GM18505 (cell line): Measurements from ENCODE around the gene UBE2D2.
"Not testable (repeated sequence)": the region's sequence is repeated elsewhere in the genome, so short reads cannot be mapped to it uniquely, and the experiment has no call there.

Experiments used
- ATAC-seq: cut with Tn5 transposase; IDR thresholded peaks from one replicate; pipeline ENCODE4 v1.9.1; 2021; ENCODE audit not compliant: unreplicated experiment
- POLR2A ChIP-seq: IDR thresholded peaks from 4 replicates; pipeline ENCODE4 v1.6.1; 2011; ENCODE audit warnings: borderline replicate concordance; ENCODE audit not compliant: insufficient read depth, insufficient read length; ENCODE audit errors: extremely low read depth

UBE2D2 gene

DNA sequence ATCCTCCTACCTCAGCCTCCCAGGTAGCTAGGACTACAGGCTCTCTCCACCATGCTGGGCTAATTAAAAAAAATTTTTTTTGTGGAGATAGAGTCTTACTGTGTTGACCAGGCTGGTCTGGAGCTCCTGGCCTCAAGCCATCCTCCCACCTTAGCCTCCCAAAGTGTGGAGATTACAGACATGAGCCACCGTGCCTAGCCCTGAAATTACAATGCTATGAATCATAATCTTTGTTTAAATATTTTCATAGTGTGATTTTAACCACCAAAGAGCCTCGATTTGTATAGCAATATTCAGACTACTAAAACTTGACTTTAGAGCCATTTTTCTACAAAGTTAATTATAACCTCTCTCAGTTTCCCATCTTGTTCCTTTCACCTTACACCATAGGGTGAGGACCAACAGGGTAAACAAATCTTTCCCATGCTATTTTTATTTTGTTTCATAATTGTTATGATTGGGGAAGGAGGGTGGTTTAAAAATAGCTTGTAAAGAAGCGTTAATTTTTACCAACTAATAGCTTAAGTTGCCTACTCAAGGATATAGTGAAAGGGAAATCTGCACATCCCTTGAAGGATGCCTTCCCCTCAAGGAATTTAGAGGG lies 32.7 kb downstream of the UBE2D2 start:
- TF ChIP-seq POLR2A = no peak
- ATAC-seq = no peak

DNA sequence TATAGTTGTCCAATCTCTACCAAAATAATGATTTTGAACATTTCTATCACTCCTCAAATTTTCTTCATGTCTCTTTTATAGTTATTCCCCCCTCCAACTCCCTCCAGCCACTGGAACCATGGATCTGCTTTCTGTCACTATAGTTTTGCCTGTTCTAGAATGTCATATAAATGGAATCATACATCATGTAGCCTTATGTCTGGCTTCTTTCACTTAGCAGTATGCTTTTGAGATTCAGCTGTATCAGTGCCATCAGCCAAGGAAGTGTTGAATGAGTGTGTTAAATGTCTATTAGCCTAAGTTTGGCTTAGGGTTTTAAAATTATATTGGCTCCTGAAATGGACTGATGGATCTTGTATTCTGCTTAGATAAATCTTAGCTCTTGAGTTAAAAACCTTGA lies 36.0 kb downstream of the UBE2D2 start:
- ATAC-seq = no peak
- no peak for TF ChIP-seq POLR2A

DNA sequence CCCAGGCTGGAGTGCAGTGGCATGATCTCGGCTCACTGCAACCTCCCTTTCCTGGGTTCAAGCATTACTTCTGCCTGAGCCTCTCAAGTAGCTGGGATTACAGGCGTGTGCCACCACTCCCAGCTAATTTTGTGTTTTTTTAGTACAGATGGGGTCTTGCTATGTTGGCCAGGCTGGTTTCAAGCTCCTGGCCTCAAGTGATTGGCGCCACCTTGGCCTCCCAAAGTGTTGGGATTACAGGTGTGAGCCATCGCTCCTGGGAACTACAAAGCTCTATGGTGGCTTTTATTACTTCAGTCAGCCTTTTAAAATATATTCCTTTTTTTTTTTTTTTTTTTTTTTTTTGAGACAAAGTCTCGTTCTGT lies 37.4 kb downstream of the UBE2D2 start:
- ATAC-seq = not testable (repeated sequence)

DNA sequence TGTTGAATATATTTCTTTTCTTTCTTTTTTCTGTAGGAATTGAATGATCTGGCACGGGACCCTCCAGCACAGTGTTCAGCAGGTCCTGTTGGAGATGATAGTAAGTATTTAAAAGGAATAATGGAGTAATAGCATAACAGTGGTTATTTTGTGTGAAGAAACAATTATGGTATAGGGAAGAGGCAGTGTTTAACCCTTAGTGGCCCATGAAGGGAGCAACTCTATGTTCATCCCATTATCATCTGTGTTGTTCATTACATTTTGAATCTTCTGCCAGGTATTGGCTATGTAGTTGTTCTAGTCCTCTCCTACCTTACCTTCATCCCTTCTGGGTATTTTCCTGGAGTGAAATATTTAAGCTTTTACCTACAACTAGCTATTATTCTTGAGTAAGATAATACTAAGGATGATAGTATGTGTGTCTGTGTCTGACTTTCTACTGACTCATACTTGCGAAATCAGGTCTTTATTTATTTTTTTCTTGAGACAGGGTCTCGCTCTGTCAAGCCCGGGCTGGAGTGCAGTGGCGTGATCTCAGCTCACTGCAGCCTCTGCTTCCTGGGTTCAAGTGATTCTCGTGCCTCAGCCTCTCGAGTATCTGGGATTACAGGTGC lies 39.3 kb downstream of the UBE2D2 start:
- no peak for ATAC-seq
- no peak for TF ChIP-seq POLR2A

DNA sequence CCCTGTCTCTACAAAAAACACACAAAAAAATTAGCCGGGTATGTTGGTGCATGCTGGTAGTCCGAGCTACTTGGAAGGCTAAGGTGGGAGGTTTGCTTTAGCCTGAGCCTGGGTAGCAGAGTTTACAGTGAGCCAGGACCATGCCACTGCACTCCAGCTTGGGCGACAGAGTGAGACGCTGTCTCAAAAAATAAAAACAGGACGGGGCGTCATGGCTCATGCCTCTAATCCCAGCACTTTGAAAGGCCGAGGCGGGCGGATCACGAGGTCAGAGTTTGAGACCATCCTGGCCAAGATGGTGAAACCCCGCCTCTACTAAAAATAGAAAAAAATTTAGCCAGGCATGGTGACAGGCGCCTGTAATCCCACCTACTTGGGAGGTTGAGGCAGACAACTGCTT lies 40.3 kb downstream of the UBE2D2 start:
- ATAC-seq = no peak
- TF ChIP-seq POLR2A = no peak

DNA sequence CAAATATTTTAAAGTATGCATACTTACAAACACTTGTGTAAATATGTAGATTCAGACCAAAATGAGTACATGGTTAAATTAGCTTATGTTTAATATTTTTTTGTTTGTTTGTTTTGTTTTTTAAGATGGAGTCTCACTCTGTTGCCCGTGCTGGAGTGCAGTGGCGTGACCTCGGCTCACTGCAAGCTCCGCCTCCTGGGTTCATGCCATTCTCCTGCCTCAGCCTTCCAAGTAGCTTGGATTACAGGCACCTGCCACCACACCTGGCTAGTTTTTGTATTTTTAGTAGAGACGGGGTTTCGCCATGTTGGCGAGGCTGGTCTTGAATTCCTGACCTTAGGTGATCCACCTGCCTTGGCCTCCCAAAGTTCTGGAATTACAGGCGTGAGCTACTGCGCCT lies 40.8 kb downstream of the UBE2D2 start:
- not testable (repeated sequence) for ATAC-seq

DNA sequence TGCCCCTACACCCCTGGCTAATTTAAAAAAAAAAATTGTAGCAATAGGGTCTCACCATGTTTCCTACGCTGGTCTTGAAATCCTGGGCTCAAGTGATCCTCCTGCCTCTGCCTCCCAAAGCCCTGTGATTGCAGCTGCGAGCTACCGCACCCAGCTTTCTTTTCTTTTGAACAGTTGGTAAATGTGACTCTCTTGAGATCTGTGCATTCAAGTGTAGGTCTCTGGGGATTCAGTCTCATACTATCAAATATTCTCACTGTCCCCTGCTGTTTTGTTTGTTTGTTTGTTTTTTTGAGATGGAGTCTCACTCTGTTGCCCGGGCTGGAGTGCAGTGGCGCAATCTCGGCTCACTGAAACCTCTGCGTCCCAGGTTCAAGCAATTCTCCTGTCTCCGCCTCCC lies 44.7 kb downstream of the UBE2D2 start:
- no peak for ATAC-seq
- no peak for TF ChIP-seq POLR2A

DNA sequence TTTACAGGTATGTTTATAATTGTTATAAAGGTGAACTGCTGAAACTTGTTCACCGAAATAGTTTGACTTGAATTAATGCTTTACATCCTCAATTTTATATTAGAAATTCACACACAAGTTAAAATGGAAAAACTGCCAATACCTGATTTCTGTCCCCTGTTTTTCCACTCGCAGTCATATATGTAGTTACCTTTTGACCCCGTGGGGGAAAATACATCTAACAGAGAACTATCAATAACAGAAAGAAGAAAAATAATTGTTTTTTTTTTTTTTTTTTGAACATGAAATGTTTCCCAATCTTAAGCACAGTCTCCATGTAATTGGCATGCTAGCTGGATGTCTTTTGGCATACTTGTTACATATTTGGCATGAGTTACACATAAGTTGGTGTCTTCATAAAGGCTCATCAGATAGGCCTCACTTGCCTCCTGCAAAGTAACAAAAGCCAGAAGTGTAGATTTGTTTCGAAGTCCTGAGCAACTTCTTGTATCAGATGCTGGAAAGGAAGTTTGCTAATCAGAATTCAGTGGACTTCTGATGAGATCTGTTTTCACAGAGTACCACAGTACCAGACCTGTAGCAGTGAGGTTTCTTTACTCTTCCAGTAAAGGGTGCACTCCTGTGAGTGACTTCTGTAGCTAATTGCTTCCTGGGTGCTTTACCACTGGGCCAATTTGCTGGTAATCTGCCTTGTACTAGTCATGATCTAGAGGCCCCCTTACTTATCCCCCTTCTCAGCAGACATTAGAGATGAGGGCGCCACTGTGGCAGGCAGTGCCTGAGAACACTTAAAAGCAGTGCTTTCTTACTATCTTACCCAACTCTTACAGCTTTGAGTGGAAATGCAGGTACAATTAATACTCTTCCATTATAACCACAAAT lies 50.8 kb downstream of the UBE2D2 start:
- no peak for ATAC-seq
- no peak for TF ChIP-seq POLR2A

DNA sequence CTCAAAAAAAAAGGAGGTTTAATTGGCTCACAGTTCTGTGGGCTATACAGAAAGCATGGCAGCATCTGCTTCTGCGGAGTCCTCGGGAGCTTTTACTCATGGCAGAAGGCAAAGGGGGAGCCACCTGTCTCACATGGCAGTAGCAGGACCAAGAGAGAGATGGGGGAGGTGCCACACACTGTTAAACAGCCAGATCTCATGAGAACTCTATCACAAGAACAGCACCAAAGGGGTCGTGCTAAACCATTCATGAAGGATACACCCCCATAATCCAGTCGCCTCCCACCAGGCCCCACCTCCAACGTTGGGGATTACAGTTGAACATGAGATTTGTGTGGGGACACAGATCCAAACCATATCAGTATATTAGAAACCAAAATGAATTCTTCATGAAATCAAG lies 58.7 kb downstream of the UBE2D2 start:
- no peak for TF ChIP-seq POLR2A
- no peak for ATAC-seq

DNA sequence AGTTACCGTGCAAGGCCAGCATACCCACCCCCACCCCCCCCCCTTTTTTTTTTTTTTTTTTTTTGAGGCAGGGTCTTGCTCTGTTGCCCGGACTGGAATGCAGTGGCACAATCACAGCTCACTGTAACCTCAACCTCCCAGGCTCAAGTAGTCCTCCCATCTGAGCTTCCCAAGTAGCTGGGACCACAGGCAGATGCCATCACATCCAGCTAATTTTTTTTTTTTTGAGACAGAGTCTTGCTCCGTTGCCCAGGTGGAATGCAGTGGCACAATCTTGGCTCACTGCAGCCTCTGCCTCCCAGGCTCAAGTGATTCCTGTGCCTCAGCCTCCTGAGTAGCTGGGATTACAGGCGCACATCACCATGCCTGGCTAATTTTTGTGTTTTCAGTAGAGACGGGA lies 64.3 kb downstream of the UBE2D2 start:
- ATAC-seq = not testable (repeated sequence)

DNA sequence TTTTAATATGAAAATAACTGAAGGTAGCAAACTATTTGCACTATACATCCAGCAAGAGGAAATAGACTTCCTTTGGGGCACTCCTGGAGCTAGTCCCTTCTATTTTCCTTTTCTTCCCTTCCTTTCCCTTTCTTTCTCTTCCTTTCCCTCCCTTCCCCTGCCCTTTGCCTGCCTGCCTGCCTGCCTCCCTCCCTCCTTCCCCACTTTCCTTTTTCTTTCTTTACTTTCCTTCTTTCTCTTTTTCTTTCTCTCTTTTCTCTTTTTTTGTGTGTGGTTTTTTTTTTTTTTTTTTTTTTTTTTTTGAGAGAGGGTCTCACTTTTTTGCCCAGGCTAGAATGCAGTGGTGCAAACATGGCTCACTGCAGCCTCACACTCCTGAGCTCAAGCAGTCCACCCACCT lies 69.7 kb downstream of the UBE2D2 start:
- ATAC-seq = no peak
- no peak for TF ChIP-seq POLR2A

DNA sequence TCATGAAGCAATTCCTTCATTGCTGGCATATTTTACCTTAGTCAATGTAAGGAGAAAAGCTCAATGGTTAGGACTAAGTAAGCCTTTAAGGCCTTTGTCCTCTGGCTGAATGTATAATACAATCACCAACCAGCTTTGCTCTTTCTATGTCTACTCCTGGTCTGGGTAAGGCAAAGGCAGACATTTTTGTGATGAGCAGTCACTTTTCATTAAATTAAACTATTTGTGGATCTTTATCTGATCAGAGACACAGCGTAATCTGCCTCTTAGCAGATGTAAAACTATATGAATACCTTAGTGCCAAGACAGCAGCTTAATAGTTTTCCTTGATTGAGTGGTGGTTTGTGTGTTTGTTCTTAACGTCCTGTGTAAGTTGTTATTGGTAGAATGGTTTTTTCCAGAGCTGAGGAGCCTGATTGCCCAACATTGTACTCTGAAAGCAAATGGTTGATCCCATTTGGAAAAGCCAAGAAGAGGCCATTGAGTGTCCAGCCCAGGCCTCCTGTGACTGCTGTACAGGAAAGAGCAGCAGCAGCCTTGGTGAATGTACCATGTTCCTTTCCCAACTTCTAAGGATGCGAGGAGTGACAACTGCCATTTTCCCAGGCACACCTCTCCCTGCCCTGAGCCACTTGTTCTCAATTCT lies 70.5 kb downstream of the UBE2D2 start:
- peak; percentile 12 for TF ChIP-seq POLR2A
- ATAC-seq = no peak

DNA sequence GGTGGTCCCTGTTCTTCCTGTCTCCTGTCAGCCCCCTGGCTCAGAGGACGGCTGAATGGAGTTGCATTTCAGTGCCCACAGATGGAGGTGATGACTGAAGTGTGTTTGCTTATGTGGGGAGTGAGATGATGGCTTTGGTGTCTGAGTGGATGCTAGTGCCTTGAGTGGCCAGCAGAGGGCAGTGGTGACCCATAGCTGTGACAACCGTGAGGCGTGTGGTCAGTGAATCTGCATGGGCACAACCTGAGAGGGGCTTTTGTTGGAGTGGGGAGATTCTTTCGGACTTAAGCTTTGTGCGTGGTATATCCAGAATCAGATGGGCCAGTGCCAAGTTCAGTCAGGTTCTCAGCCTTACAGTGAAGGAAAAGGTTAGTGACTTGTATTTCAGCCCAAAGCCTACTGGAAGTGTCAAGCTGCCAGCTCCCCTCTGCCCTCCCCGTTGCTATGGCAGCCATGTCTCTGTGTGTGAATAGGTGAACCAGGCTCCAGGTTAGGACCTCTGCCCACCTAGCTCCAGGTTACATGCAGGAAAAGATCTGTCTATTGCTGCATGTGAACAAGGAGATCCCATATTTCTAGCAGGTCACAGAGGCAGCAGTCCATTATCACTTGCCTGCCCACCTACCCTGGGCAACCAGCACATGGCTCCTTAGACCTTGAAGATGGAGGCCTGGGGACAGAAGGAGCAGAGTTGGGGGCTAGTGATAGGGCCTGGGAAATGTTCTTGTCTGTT lies 72.3 kb downstream of the UBE2D2 start:
- TF ChIP-seq POLR2A = peak; percentile 45
- no peak for ATAC-seq
